Hepatocyte (in vitro differentiated cells): ENCODE measurements around the gene ITGB1BP1. TPM values are rescaled to one million over a fixed set of nuclear protein-coding genes. Genes with fewer than 3 reads are reported as not detected.
A peak's percentile ranks its signal among the peaks of the same experiment; 100 is the strongest.

Experiments used
- DNase-seq: peaks from one replicate; pipeline ENCODE4 v3.0.0-alpha.2; 2016; ENCODE audit warnings: low spot score
- H2AFZ ChIP-seq: fragments of 200-600 bp; sonication (generic); 2 replicates; pipeline ENCODE4 v1.6.0; 2016; ENCODE audit warnings: antibody characterized with exemption, mild to moderate bottlenecking
- H3K27ac ChIP-seq: fragments of 200-600 bp; sonication (generic); 2 replicates; pipeline ENCODE4 v1.5.1; 2016; ENCODE audit warnings: mild to moderate bottlenecking
- H3K27me3 ChIP-seq: fragments of 200-600 bp; sonication (generic); 2 replicates; pipeline ENCODE4 v1.6.1; 2016
- H3K36me3 ChIP-seq: fragments of 200-600 bp; sonication (generic); replicated peaks from 2 replicates; pipeline ENCODE4 v1.5.1; 2016; ENCODE audit warnings: low read depth; ENCODE audit not compliant: insufficient read depth
- H3K4me1 ChIP-seq: fragments of 200-600 bp; sonication (generic); 2 replicates; pipeline ENCODE4 v1.5.1; 2016; ENCODE audit warnings: mild to moderate bottlenecking, moderate library complexity; ENCODE audit not compliant: insufficient read depth
- H3K4me2 ChIP-seq: fragments of 200-600 bp; sonication (generic); 2 replicates; pipeline ENCODE4 v1.6.0; 2016
- H3K4me3 ChIP-seq: fragments of 200-600 bp; sonication (generic); 2 replicates; pipeline ENCODE4 v1.5.1; 2016; ENCODE audit warnings: mild to moderate bottlenecking
- H3K79me2 ChIP-seq: fragments of 200-600 bp; sonication (generic); 2 replicates; pipeline ENCODE4 v1.6.0; 2017; ENCODE audit warnings: mild to moderate bottlenecking
- H3K9me2 ChIP-seq: fragments of 200-600 bp; sonication (generic); replicated peaks from 2 replicates; pipeline ENCODE4 v1.6.0; 2017; ENCODE audit warnings: mild to moderate bottlenecking; ENCODE audit not compliant: insufficient read depth
- H3K9me3 ChIP-seq: fragments of 200-600 bp; sonication (generic); 2 replicates; pipeline ENCODE4 v1.5.1; 2016; ENCODE audit warnings: low read depth, mild to moderate bottlenecking
- H4K20me1 ChIP-seq: fragments of 200-600 bp; sonication (generic); 2 replicates; pipeline ENCODE4 v1.6.0; 2016; ENCODE audit warnings: mild to moderate bottlenecking; ENCODE audit not compliant: insufficient read depth, poor library complexity, severe bottlenecking
- CTCF ChIP-seq: fragments of 200-600 bp; sonication (generic); IDR thresholded peaks from 2 replicates; pipeline ENCODE4 v1.5.1; 2016; ENCODE audit warnings: antibody characterized with exemption, mild to moderate bottlenecking; ENCODE audit not compliant: poor library complexity
- EZH2 ChIP-seq: fragments of 200-600 bp; sonication (generic); IDR thresholded peaks from 2 replicates; pipeline ENCODE4 v1.6.1; 2016; ENCODE audit warnings: antibody characterized with exemption, mild to moderate bottlenecking, borderline replicate concordance
- EZH2phosphoT487 ChIP-seq: fragments of 200-600 bp; sonication (generic); IDR thresholded peaks from one replicate; pipeline ENCODE4 v1.6.1; 2018; ENCODE audit warnings: antibody characterized with exemption, mild to moderate bottlenecking, low read depth, moderate library complexity; ENCODE audit not compliant: unreplicated experiment, severe bottlenecking
- WGBS: methylation state at CpG from one replicate; pipeline ENCODE4 v1.1.6; 2016; ENCODE audit warnings: low lambda C conversion rate; ENCODE audit errors: missing lambda C conversion rate; 5-methylcytosine and 5-hydroxymethylcytosine counted together
- polyA plus RNA-seq: library from polyadenylated mRNA; unstranded; fragments of >200 nt; fragmentation: Nextera tagmentation; extraction: Ambion mirVana; gene quantifications from 2 replicates; pipeline ENCODE4 v1.2.1, GENCODE V29; 2016
- total RNA-seq: library from RNA; depleted of rRNA; stranded (reverse); fragments of >200 nt; gene quantifications from 2 replicates; pipeline ENCODE4 v1.2.3, GENCODE V29; 2014

ITGB1BP1 gene
- total and polyA plus RNA-seq, 2 experiments from 2014 or later: 17.4 to 51.8 TPM

DNA sequence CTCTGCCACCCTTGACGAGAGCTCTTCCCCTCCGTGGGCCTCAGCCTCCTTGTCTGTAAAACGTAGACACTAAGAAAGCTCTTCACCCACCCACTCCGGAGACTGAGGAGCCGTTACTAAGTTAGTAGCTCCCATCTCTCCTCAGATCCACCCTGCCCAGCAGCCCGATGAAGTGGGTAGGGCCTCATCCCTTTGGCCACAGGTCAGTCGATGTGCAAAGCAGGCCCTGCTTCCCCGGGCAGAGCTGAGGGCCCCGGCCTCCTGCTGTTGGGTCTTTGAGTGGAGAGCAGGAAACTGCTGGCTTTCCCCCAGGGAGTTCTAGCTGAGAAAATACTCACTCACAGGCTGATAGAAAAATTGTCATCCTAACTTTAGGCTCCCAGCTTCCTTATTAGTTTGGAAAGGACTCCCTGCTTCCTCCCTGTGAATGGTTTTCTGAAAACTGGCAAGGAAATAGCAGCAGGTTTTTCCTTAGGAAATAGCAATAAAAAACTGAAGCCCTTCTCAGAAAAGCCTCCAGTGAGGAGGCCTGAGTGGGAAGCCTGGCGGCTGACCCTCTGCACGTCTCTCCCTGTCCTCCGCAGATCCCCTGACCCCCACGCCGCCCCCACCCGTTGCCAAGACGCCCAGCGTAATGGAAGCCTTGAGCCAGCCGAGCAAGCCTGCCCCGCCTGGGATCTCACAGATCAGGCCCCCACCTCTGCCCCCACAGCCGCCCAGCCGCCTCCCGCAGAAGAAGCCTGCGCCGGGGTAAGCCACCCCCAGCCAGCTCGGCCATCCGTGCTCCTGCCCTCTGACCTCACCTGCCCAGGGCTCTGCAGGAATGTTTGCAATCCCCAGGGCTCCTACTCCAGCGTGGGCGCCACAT, 30.2 kb downstream of the ITGB1BP1 start:
- Histone ChIP-seq H4K20me1 (no peaks in the 10 kb centered on the region), H3K27me3 (no peaks in the 10 kb centered on the region), H3K4me2 (peak overlapping the region; percentile 1), H3K4me3 (no peak overlapping the region), H3K9me2 (no peaks in the 10 kb centered on the region), H2AFZ (no peak overlapping the region), H3K4me1 (peaks cover 7% of the 10 kb centered on the region), H3K9me3 (no peaks in the 10 kb centered on the region), H3K36me3 (no peaks in the 10 kb centered on the region), H3K79me2 (no peaks in the 10 kb centered on the region), H3K27ac (peak overlapping the region; percentile 51)
- no peak for TF ChIP-seq CTCF
- no peak for TF ChIP-seq EZH2phosphoT487
- no peak for TF ChIP-seq EZH2
- WGBS: 57% methylated on average over 19 of the region's 28 CpGs
- DNase-seq: no peak

GRCh38 chr2:9391961-9392720, 31.2 kb downstream of the ITGB1BP1 start:
- peaks cover 7% of the 10 kb centered on the region for H3K4me1 ChIP-seq
- WGBS: 88% methylated on average over 13 of the region's 13 CpGs
- TF ChIP-seq EZH2: no peak
- TF ChIP-seq CTCF: no peak
- no peak for TF ChIP-seq EZH2phosphoT487
- no peaks in the 10 kb centered on the region for H3K9me3 ChIP-seq
- no peaks in the 10 kb centered on the region for H3K9me2 ChIP-seq
- H3K36me3 ChIP-seq: no peaks in the 10 kb centered on the region
- H3K27ac ChIP-seq: peak overlapping the region; percentile 51
- no peak overlapping the region for H3K4me3 ChIP-seq
- no peak overlapping the region for H2AFZ ChIP-seq
- DNase-seq: no peak
- no peaks in the 10 kb centered on the region for H4K20me1 ChIP-seq
- H3K27me3 ChIP-seq: no peaks in the 10 kb centered on the region
- no peaks in the 10 kb centered on the region for H3K79me2 ChIP-seq
- no peak overlapping the region for H3K4me2 ChIP-seq

GRCh38 chr2:9390991-9391390, 32.3 kb downstream of the ITGB1BP1 start:
- DNase-seq: no peak
- H3K36me3 ChIP-seq: no peaks in the 10 kb centered on the region
- no peaks in the 10 kb centered on the region for H4K20me1 ChIP-seq
- H3K4me3 ChIP-seq: no peak overlapping the region
- H3K9me3 ChIP-seq: no peaks in the 10 kb centered on the region
- no peak overlapping the region for H2AFZ ChIP-seq
- WGBS: 98% methylated on average over 19 of the region's 19 CpGs
- H3K9me2 ChIP-seq: no peaks in the 10 kb centered on the region
- no peaks in the 10 kb centered on the region for H3K79me2 ChIP-seq
- no peak overlapping the region for H3K4me2 ChIP-seq
- TF ChIP-seq EZH2 (no peak), CTCF (no peak), EZH2phosphoT487 (no peak)
- no peak overlapping the region for H3K27ac ChIP-seq
- no peaks in the 10 kb centered on the region for H3K27me3 ChIP-seq
- H3K4me1 ChIP-seq: peaks cover 7% of the 10 kb centered on the region
